Mucosa of stomach (tissue), 1 donor: ENCODE measurements around the gene BNIP5.
"Not testable (repeated sequence)": the region's sequence is repeated elsewhere in the genome, so short reads cannot be mapped to it uniquely, and the experiment has no call there.

Experiments
- H3K27me3 ChIP-seq: one replicate; pipeline ENCODE4 v1.7.0; 2013; ENCODE audit warnings: mild to moderate bottlenecking, low read length; ENCODE audit not compliant: control insufficient read depth, insufficient read depth
- H3K36me3 ChIP-seq: one replicate; pipeline ENCODE4 v1.7.0; 2013; ENCODE audit warnings: low read length; ENCODE audit not compliant: control insufficient read depth, insufficient read depth
- H3K4me1 ChIP-seq: one replicate; pipeline ENCODE4 v1.7.0; 2013; ENCODE audit warnings: mild to moderate bottlenecking, low read length; ENCODE audit not compliant: control insufficient read depth, insufficient read depth
- H3K4me3 ChIP-seq: one replicate; pipeline ENCODE4 v1.7.0; 2013; ENCODE audit warnings: low read length
- H3K9ac ChIP-seq: one replicate; pipeline ENCODE4 v1.7.0; 2013; ENCODE audit warnings: mild to moderate bottlenecking, low read length, moderate library complexity
- H3K9me3 ChIP-seq: one replicate; pipeline ENCODE4 v1.7.0; 2013; ENCODE audit warnings: mild to moderate bottlenecking, low read length, moderate library complexity; ENCODE audit not compliant: control insufficient read depth
- donor health status: Pancreatic carcinoma.

BNIP5 gene

GRCh38 chr6:36374972-36375371 lies 38.3 kb upstream of the BNIP5 start:
- Histone ChIP-seq H3K4me1 (no peaks in the 10 kb centered on the region), H3K27me3 (no peaks in the 10 kb centered on the region), H3K36me3 (no peaks in the 10 kb centered on the region), H3K9me3 (no peaks in the 10 kb centered on the region), H3K4me3 (no peak overlapping the region), H3K9ac (no peak overlapping the region)

GRCh38 chr6:36374194-36374593 lies 37.5 kb upstream of the BNIP5 start:
- no peak overlapping the region for H3K9ac ChIP-seq
- no peaks in the 10 kb centered on the region for H3K27me3 ChIP-seq
- no peak overlapping the region for H3K4me3 ChIP-seq

GRCh38 chr6:36373368-36374019 lies 36.8 kb upstream of the BNIP5 start:
- H3K4me1 ChIP-seq = no peaks in the 10 kb centered on the region
- no peaks in the 10 kb centered on the region for H3K9me3 ChIP-seq
- no peaks in the 10 kb centered on the region for H3K36me3 ChIP-seq
- no peak overlapping the region for H3K9ac ChIP-seq
- H3K4me3 ChIP-seq = no peak overlapping the region
- H3K27me3 ChIP-seq = no peaks in the 10 kb centered on the region

More at GRCh38 chr6:36374194-36374593, 37.5 kb upstream of the BNIP5 start:
- Histone ChIP-seq H3K9me3 (no peaks in the 10 kb centered on the region), H3K4me1 (no peaks in the 10 kb centered on the region), H3K36me3 (no peaks in the 10 kb centered on the region)

GRCh38 chr6:36372088-36372487 lies 35.4 kb upstream of the BNIP5 start:
- Histone ChIP-seq H3K36me3 (no peaks in the 10 kb centered on the region), H3K9ac (no peak overlapping the region), H3K9me3 (no peaks in the 10 kb centered on the region), H3K4me1 (no peaks in the 10 kb centered on the region), H3K4me3 (no peak overlapping the region), H3K27me3 (no peaks in the 10 kb centered on the region)

DNA sequence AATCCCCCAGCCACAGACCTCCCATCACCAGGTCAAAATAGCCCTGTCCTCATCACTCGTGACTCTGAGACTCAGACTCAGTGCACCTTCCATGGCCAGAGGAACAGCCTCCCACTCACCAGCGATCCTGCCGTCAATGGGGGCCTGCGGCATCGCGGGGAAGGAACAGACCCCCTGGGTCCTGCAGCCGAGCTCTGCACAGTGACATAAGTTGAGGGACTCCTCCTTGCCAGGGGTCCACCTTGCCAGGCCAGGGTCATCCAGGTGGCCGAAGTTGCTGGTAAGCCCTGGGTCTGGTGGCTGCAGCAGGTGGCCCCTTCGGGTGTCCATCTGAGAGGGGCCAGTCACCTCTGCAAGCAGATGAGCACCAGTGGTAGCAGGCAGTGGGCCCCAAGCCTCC lies 34.5 kb upstream of the BNIP5 start:
- no peaks in the 10 kb centered on the region for H3K27me3 ChIP-seq
- H3K4me1 ChIP-seq = no peaks in the 10 kb centered on the region
- no peak overlapping the region for H3K9ac ChIP-seq
- H3K36me3 ChIP-seq = no peaks in the 10 kb centered on the region
- H3K9me3 ChIP-seq = no peaks in the 10 kb centered on the region
- H3K4me3 ChIP-seq = no peak overlapping the region

DNA sequence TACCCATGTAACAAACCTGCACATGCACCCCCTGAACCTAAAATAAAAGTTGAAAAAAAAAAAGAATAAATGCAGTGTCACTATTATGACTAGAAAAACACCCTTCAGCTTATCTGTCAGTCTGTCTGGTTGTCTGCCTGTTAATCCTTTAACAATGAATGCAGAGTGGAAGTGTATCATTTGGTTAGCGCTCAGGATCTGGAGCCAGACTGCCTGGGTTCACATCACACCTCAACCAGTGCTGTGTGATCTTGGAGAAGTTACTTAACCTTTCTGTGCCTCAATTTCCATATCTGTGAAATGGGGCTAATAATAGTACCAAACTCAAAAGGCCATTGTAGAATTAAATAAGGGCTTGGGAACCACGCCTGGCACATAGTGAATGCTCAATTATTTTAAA lies 34.0 kb upstream of the BNIP5 start:
- Histone ChIP-seq H3K4me1 (peaks cover 1% of the 10 kb centered on the region), H3K9ac (no peak overlapping the region), H3K27me3 (no peaks in the 10 kb centered on the region), H3K36me3 (no peaks in the 10 kb centered on the region), H3K9me3 (no peaks in the 10 kb centered on the region), H3K4me3 (no peak overlapping the region)

GRCh38 chr6:36368921-36369865 lies 32.5 kb upstream of the BNIP5 start:
- Histone ChIP-seq H3K4me1 (peaks cover 14% of the 10 kb centered on the region), H3K4me3 (no peak overlapping the region), H3K9ac (no peak overlapping the region), H3K9me3 (no peaks in the 10 kb centered on the region), H3K27me3 (no peaks in the 10 kb centered on the region), H3K36me3 (no peaks in the 10 kb centered on the region)

DNA sequence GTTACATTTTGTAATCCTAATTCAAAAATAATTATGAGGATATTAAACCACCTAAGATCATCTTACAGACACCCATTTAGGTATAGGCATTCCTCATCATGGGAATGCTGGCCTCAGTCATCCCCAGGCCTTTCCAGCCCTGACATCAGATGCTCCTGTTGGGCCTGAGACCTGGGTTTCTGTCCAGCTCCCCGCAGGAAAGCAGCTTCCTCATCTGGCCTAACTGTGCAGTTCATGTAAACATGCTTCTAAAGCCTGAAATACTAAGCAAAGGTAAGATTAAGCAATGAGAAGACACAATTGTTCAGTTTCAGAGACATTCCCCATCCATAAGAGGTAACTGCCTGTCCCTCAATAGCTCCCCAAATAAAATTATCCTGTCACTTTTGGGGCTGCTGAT lies 31.7 kb upstream of the BNIP5 start:
- H3K4me3 ChIP-seq = no peak overlapping the region
- H3K36me3 ChIP-seq = no peaks in the 10 kb centered on the region
- peaks cover 14% of the 10 kb centered on the region for H3K4me1 ChIP-seq
- no peak overlapping the region for H3K9ac ChIP-seq
- H3K27me3 ChIP-seq = no peaks in the 10 kb centered on the region
- H3K9me3 ChIP-seq = no peaks in the 10 kb centered on the region

DNA sequence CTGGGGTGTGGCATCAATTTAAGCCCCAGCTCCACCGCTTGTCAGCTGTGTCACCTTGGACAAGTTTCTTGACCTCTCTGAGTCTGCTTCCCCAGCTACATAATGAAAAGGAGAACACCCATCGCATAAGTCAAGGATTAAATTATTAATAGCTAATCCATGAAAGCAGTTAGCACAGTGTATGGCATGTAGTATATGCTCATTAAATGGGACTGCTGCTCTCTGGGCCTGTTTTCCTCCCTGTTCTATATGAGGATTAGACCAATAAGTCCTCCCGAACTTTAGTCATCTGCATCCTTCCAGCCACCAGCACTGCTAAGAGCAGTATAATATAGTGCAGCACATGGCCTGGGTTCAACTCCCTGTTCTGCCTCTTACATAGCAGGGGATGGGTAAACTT lies 31.1 kb upstream of the BNIP5 start:
- Histone ChIP-seq H3K4me3 (no peak overlapping the region), H3K27me3 (no peaks in the 10 kb centered on the region), H3K9me3 (no peaks in the 10 kb centered on the region), H3K36me3 (no peaks in the 10 kb centered on the region), H3K9ac (no peak overlapping the region), H3K4me1 (peaks cover 18% of the 10 kb centered on the region)

GRCh38 chr6:36364669-36365479 lies 28.2 kb upstream of the BNIP5 start:
- no peaks in the 10 kb centered on the region for H3K27me3 ChIP-seq
- peak overlapping the region; percentile 37 for H3K9ac ChIP-seq
- H3K36me3 ChIP-seq = no peaks in the 10 kb centered on the region
- no peaks in the 10 kb centered on the region for H3K9me3 ChIP-seq
- H3K4me3 ChIP-seq = no peak overlapping the region
- peaks cover 25% of the 10 kb centered on the region for H3K4me1 ChIP-seq

DNA sequence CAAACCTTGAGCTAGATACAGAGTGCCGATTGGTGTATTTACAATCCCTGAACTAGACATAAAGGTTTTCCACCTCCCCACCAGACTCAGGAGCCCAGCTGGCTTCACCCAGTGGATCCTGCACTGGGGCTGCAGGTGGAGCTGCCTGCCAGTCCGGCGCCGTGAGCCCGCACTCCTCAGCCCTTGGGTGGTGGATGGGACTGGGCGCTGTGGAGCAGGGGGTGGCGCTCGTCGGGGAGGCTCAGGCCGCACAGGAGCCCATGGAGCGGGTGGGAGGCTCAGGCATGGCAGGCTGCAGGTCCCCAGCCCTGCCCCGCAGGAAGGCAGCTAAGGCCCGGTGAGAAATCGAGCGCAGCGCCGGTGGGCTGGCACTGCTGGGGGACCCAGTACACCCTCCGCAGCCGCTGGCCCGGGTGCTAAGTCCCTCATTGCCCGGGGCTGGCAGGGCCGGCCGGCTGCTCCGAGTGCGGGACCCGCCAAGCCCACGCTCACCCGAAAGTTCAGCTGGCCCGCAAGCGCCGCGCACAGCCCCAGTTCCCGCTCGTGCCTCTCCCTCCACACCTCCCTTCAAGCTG lies 27.5 kb upstream of the BNIP5 start:
- not testable (repeated sequence) for H3K9ac ChIP-seq, H3K36me3 ChIP-seq, H3K27me3 ChIP-seq, H3K9me3 ChIP-seq, H3K4me3 ChIP-seq
- peaks cover 25% of the 10 kb centered on the region for H3K4me1 ChIP-seq
